IMR-90 (cell line): ENCODE results near the gene GRIA4. TPM values are rescaled to one million over a fixed set of nuclear protein-coding genes. Genes with fewer than 3 reads are reported as not detected.
"Not testable (repeated sequence)": the region's sequence is repeated elsewhere in the genome, so short reads cannot be mapped to it uniquely, and the experiment has no call there.

Experiments
- ATAC-seq: fragments of 200-7000 bp; cut with Tn5 transposase; 2 replicates; pipeline ENCODE4 v1.9.1; 2020; ENCODE audit warnings: low read depth, mild to moderate bottlenecking, moderate library complexity
- BruUV-seq: library from RNA; stranded (reverse); fragments of 400-500 nt; replicated peaks from 2 replicates; lab custom pipeline; 2021; lab: Mats Ljungman, UMichigan
- CTCF ChIA-PET: fragments of 300-600 bp; formaldehyde crosslinking; extraction: SDS; loops from one replicate; lab custom pipeline; 2021; ENCODE audit warnings: antibody characterized with exemption; lab: Yijun Ruan, JAX
- POLR2A ChIA-PET: fragments of 300-600 bp; sonication (Branson Sonifier 250); formaldehyde crosslinking; loops from one replicate; lab custom pipeline; 2022; ENCODE audit warnings: antibody characterized with exemption; ENCODE audit not compliant: unreplicated experiment; lab: Charles Lee
- DNase-seq: peaks from one replicate; pipeline ENCODE4 v3.0.0; 2013
- H2AFZ ChIP-seq: replicated peaks from 2 replicates; pipeline ENCODE3; 2013; ENCODE audit warnings: low read length, mild to moderate bottlenecking; ENCODE audit not compliant: poor library complexity
- H2AK5ac ChIP-seq: 2 replicates; pipeline ENCODE4 v1.6.1; 2013; ENCODE audit warnings: low read depth, low read length, inconsistent platforms
- H2AK9ac ChIP-seq: replicated peaks from 2 replicates; pipeline ENCODE3; 2013; ENCODE audit warnings: mild to moderate bottlenecking, low read depth, low read length, moderate library complexity; ENCODE audit not compliant: poor library complexity
- H2BK120ac ChIP-seq: 2 replicates; pipeline ENCODE4 v1.6.1; 2013; ENCODE audit warnings: low read depth, low read length, inconsistent platforms
- H2BK15ac ChIP-seq: 3 replicates; pipeline ENCODE4 v1.6.1; 2013; ENCODE audit warnings: low read depth, low read length, inconsistent platforms
- H2BK20ac ChIP-seq: 2 replicates; pipeline ENCODE4 v1.6.1; 2013; ENCODE audit warnings: low read depth, mild to moderate bottlenecking, inconsistent platforms, low read length, moderate library complexity
- H2BK5ac ChIP-seq: 2 replicates; pipeline ENCODE4 v1.6.1; 2013; ENCODE audit warnings: mild to moderate bottlenecking, low read depth, low read length, inconsistent platforms; ENCODE audit not compliant: poor library complexity, severe bottlenecking
- H3K14ac ChIP-seq: replicated peaks from 2 replicates; pipeline ENCODE4 v1.6.1; 2013; ENCODE audit warnings: low read depth, low read length, inconsistent platforms
- H3K18ac ChIP-seq: 2 replicates; pipeline ENCODE4 v1.6.1; 2013; ENCODE audit warnings: low read depth, low read length, control low read depth
- H3K23ac ChIP-seq: 2 replicates; pipeline ENCODE4 v1.6.1; 2013; ENCODE audit warnings: low read depth, low read length, inconsistent platforms
- H3K27ac ChIP-seq: 2 replicates; pipeline ENCODE4 v1.5.1; 2013; ENCODE audit warnings: mild to moderate bottlenecking, control low read depth, low read length; ENCODE audit not compliant: insufficient read depth
- H3K27me3 ChIP-seq: 2 replicates; pipeline ENCODE4 v1.6.1; 2013; ENCODE audit warnings: low read length; ENCODE audit not compliant: control insufficient read depth, insufficient read depth
- H3K36me3 ChIP-seq: 2 replicates; pipeline ENCODE4 v1.6.1; 2013; ENCODE audit warnings: low read length, mixed read lengths; ENCODE audit not compliant: control insufficient read depth, insufficient read depth
- H3K4ac ChIP-seq: 2 replicates; pipeline ENCODE4 v1.6.1; 2013; ENCODE audit warnings: low read depth, low read length, inconsistent platforms
- H3K4me1 ChIP-seq: 2 replicates; pipeline ENCODE4 v1.6.1; 2013; ENCODE audit warnings: low read length, mixed read lengths; ENCODE audit not compliant: control insufficient read depth, insufficient read depth
- H3K4me2 ChIP-seq: 2 replicates; pipeline ENCODE4 v1.6.1; 2013; ENCODE audit warnings: low read depth, mild to moderate bottlenecking, control low read depth, low read length, moderate library complexity
- H3K4me3 ChIP-seq: 2 replicates; pipeline ENCODE4 v1.5.1; 2013; ENCODE audit warnings: low read depth, mild to moderate bottlenecking, control low read depth, low read length, moderate library complexity; ENCODE audit not compliant: insufficient read depth
- H3K56ac ChIP-seq: 2 replicates; pipeline ENCODE4 v1.6.1; 2013; ENCODE audit warnings: low read length, inconsistent platforms; ENCODE audit not compliant: insufficient read depth; ENCODE audit errors: extremely low read depth
- H3K79me1 ChIP-seq, 2 experiments: 2 replicates each; pipeline ENCODE4 v1.6.1; 2013; ENCODE audit warnings: low read length in 2 of 2, inconsistent platforms in 1 of 2, low read depth in 1 of 2
- H3K9ac ChIP-seq: 2 replicates; pipeline ENCODE4 v1.6.1; 2013; ENCODE audit warnings: low read depth, low read length, control low read depth
- H3K9me1 ChIP-seq: 2 replicates; pipeline ENCODE4 v1.6.1; 2013; ENCODE audit warnings: low read length, inconsistent platforms; ENCODE audit not compliant: insufficient read depth
- H3K9me3 ChIP-seq: 2 replicates; pipeline ENCODE4 v1.6.1; 2013; ENCODE audit warnings: low read length; ENCODE audit not compliant: control insufficient read depth, insufficient read depth
- H4K20me1 ChIP-seq: 2 replicates; pipeline ENCODE4 v1.6.1; 2013; ENCODE audit warnings: low read length, inconsistent platforms; ENCODE audit not compliant: insufficient read depth
- H4K5ac ChIP-seq: 2 replicates; pipeline ENCODE4 v1.6.1; 2013; ENCODE audit warnings: mild to moderate bottlenecking, low read depth, low read length, control low read depth
- H4K8ac ChIP-seq, 2 experiments: 2 replicates each; pipeline ENCODE4 v1.6.1; 2013; ENCODE audit warnings: low read depth in 2 of 2, low read length in 2 of 2, control low read depth in 1 of 2, inconsistent platforms in 1 of 2
- H4K91ac ChIP-seq: 2 replicates; pipeline ENCODE4 v1.6.1; 2013; ENCODE audit warnings: low read depth, low read length, inconsistent platforms; ENCODE audit not compliant: insufficient read depth
- BHLHE40 ChIP-seq: fragments of 150-350 bp; IDR thresholded peaks from 2 replicates; pipeline ENCODE4 v1.6.1; 2016; ENCODE audit warnings: mild to moderate bottlenecking, low read depth, low read length
- MAFK ChIP-seq: IDR thresholded peaks from 2 replicates; pipeline ENCODE4 v1.6.1; 2012; ENCODE audit warnings: low read depth, low read length, improper control_type of control experiment
- WGBS, 2 experiments: methylation state at CpG; one replicate each; pipeline versions ENCODE4 v1.1.5 to v1.1.7; 2013; ENCODE audit warnings: missing lambda C conversion rate in 2 of 2; ENCODE audit not compliant: insufficient read length in 1 of 2; ENCODE audit errors: extremely low coverage in 2 of 2; 5-methylcytosine and 5-hydroxymethylcytosine counted together
- dilution Hi-C: fragments of 300-500 bp; cut with HindIII; formaldehyde crosslinking; loops from one replicate; pipeline ENCODE4 v1.14.3; 2018; ENCODE audit warnings: low sequenced_read_pairs; ENCODE audit not compliant: unreplicated experiment
- in situ Hi-C: fragments of 300-500 bp; cut with MboI; formaldehyde crosslinking; loops from 3 replicates; pipeline ENCODE4 v1.14.3; 2019; ENCODE audit warnings: low sequenced_read_pairs, inconsistent platforms, mixed read lengths
- intact Hi-C: fragments of 100-400 bp; cut with micrococcal nuclease; formaldehyde crosslinking; loops from 2 replicates; pipeline ENCODE4 v1.10.0; 2022
- polyA plus RNA-seq, 3 experiments: library from polyadenylated mRNA; depleted of rRNA; stranded (reverse); fragments of >200 nt; gene quantifications; 2 replicates each; pipeline ENCODE4 v1.2.3, GENCODE V29; 2012; ENCODE audit warnings: low replicate concordance in 1 of 3
- total RNA-seq: library from RNA; depleted of rRNA; stranded (reverse); fragments of >200 nt; gene quantifications from 2 replicates; pipeline ENCODE4 v1.2.3, GENCODE V29; 2012

Gene GRIA4
- total and polyA plus RNA-seq, 2 of the 4 experiments (the other 2 are of a cell fraction) = 0.36 to 1.0 TPM

GRCh38 chr11:105769627-105770026, 159.8 kb downstream of the GRIA4 start:
- Histone ChIP-seq H4K20me1 (no peaks in the 10 kb centered on the region), H3K14ac (no peak overlapping the region), H2AK5ac (no peak overlapping the region), H3K23ac (no peak overlapping the region), H3K79me1 (no peaks in the 10 kb centered on the region), H3K4me2 (no peak overlapping the region), H3K9me3 (no peaks in the 10 kb centered on the region), H3K36me3 (no peaks in the 10 kb centered on the region; the same call in 1 of the 2 replicates), H4K5ac (no peak overlapping the region), H2BK5ac (no peak overlapping the region), H3K27ac (no peak overlapping the region), H3K4ac (no peak overlapping the region), H3K18ac (no peak overlapping the region), H2AK9ac (no peak overlapping the region), H4K8ac (no peak overlapping the region), H3K4me3 (no peak overlapping the region), H2BK20ac (no peak overlapping the region), H2BK15ac (no peak overlapping the region), H2BK120ac (no peak overlapping the region), H3K9me1 (no peaks in the 10 kb centered on the region), H3K27me3 (no peaks in the 10 kb centered on the region), H4K91ac (no peak overlapping the region), H2AFZ (no peak overlapping the region), H3K56ac (no peak overlapping the region), H3K9ac (no peak overlapping the region), H3K4me1 (no peaks in the 10 kb centered on the region)
- intact Hi-C loops (no loop called here), dilution Hi-C loops (no loop called here), in situ Hi-C loops (no loop called here)
- no CpG with 5 or more reads among the region's 2 CpGs for WGBS, 2 experiments
- ChIA-PET POLR2A (no interaction called here), CTCF (no interaction called here)
- DNase-seq (no peak), ATAC-seq (no peak)
- no TSS peak for BruUV-seq
- TF ChIP-seq BHLHE40 (no peak), MAFK (peak; percentile 51)

GRCh38 chr11:105773452-105773851, 163.6 kb downstream of the GRIA4 start:
- H2AK5ac ChIP-seq, H3K14ac ChIP-seq, H4K5ac ChIP-seq, H3K9me3 ChIP-seq, H2BK120ac ChIP-seq, H3K18ac ChIP-seq, H3K4me2 ChIP-seq, H2BK15ac ChIP-seq, H3K36me3 ChIP-seq, ATAC-seq, H2BK20ac ChIP-seq, H3K9ac ChIP-seq, H3K9me1 ChIP-seq, H3K27ac ChIP-seq, H3K23ac ChIP-seq, H4K8ac ChIP-seq, H3K27me3 ChIP-seq, H2BK5ac ChIP-seq, POLR2A ChIA-PET, H3K56ac ChIP-seq, H3K4ac ChIP-seq, H3K79me1 ChIP-seq, in situ Hi-C loops, H4K91ac ChIP-seq, H4K20me1 ChIP-seq, BruUV-seq, H3K4me1 ChIP-seq, H2AFZ ChIP-seq, H2AK9ac ChIP-seq, intact Hi-C loops, dilution Hi-C loops, DNase-seq, CTCF ChIA-PET, H3K4me3 ChIP-seq: not testable (repeated sequence)
- no CpG with 5 or more reads among the region's 3 CpGs for WGBS, 2 experiments
